ENCODE data around the gene DBF4. TPM values are rescaled to one million over a fixed set of nuclear protein-coding genes. Genes with fewer than 3 reads are reported as not detected.

Gene DBF4
- total and polyA plus RNA-seq, 10 of the 15 experiments (the other 5 are each of a cell fraction or from before 2014, with no cell fraction given): 29.3 to 89.8 (median 62.4) TPM

GRCh38 chr7:87933953-87934698 lies 57.8 kb downstream of the DBF4 start, which contains the start of gene ADAM22 (continued):
- TF ChIP-seq CREM (IDR thresholded peaks at IDR 0.05; ENCODE audit: low read depth) (peak; percentile 79; the same call in 1 of the 2 replicates), RBBP5 (conservative IDR thresholded peaks at IDR 0.05) (no peak), BCL3 (IDR thresholded peaks at IDR 0.05; ENCODE audit: borderline replicate concordance, insufficient read depth, low read depth, low read length, poor library complexity, severe bottlenecking) (no peak), KAT2A (conservative IDR thresholded peaks at IDR 0.05; ENCODE audit: control insufficient read depth, low read depth, low read length) (no peak), NFXL1 (IDR thresholded peaks at IDR 0.05; ENCODE audit: borderline replicate concordance) (no peak), BCLAF1 (IDR thresholded peaks at IDR 0.05) (no peak), IKZF2 (IDR thresholded peaks at IDR 0.05) (peak in 1 of 2 experiments; percentile 4; a peak in 1 of 4 replicates), SPI1 (IDR thresholded peaks at IDR 0.05; ENCODE audit: borderline replicate concordance, insufficient read depth, low read depth, low read length) (no peak), ZBTB40 (IDR thresholded peaks at IDR 0.05; ENCODE audit: borderline replicate concordance) (no peak), ZNF24 (IDR thresholded peaks at IDR 0.05) (peak; percentile 41; the same call in 1 of the 2 replicates), JUNB (IDR thresholded peaks at IDR 0.05) (no peak), ATF3 (IDR thresholded peaks at IDR 0.05; ENCODE audit: borderline replicate concordance, extremely low read depth, low read depth, low read length) (no peak), ZNF622 (IDR thresholded peaks at IDR 0.05) (no peak), GATAD2B (conservative IDR thresholded peaks at IDR 0.05; ENCODE audit: low read depth) (peak; percentile 80), ASH2L (IDR thresholded peaks at IDR 0.05; ENCODE audit: borderline replicate concordance, low read depth) (peak; percentile 75; the same call in 1 of the 2 replicates), MXI1 (IDR thresholded peaks at IDR 0.05; ENCODE audit: low read depth, low read length) (peak; percentile 68)

Data from GM12878 (cell line).